ENCODE data around the gene C4orf54.

The C4orf54 gene

DNA sequence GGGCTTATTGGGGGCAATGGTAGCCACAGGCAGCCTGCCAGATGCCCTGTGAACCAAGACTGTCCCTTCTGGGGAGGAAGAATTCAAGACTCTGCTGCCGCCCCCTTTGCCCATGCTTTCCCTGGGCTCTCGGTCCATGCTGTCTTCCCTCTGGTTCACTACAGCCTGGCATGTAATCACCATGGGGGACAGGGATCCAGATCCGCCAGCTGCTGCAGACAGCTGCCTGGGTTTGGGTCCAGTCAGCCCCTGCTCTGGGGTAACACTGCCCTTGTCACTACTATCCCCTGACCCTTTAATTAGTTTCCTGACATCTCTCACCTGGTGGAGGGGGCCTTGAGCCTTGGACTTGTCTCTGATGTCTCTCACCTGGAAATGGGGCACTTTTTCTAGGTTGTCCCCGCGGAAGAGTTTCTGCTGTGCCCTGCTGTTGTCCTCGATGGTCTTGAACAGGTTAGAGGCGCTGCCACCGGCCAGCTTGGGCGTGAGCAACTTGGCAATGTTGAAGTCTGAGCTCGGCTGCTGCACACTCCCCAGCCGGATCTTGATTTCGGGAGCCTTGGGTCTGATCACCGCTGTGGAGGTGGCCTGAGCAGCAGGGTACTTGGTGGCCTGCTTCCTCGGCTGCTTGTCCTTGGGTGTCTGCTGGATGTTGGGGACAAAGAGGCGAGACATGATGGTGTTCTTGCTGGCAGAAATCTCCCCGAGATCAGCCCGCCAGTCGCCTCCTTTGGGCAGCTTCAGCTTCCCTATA lies 6.4 kb downstream of the C4orf54 start:
- no peaks in the 10 kb centered on the region for H3K36me3 ChIP-seq (ENCODE audit: low read length)
- no peak overlapping the region for H3K4me2 ChIP-seq (ENCODE audit: low read depth, low read length, poor library complexity, severe bottlenecking)
- TF ChIP-seq, protein P1, sequence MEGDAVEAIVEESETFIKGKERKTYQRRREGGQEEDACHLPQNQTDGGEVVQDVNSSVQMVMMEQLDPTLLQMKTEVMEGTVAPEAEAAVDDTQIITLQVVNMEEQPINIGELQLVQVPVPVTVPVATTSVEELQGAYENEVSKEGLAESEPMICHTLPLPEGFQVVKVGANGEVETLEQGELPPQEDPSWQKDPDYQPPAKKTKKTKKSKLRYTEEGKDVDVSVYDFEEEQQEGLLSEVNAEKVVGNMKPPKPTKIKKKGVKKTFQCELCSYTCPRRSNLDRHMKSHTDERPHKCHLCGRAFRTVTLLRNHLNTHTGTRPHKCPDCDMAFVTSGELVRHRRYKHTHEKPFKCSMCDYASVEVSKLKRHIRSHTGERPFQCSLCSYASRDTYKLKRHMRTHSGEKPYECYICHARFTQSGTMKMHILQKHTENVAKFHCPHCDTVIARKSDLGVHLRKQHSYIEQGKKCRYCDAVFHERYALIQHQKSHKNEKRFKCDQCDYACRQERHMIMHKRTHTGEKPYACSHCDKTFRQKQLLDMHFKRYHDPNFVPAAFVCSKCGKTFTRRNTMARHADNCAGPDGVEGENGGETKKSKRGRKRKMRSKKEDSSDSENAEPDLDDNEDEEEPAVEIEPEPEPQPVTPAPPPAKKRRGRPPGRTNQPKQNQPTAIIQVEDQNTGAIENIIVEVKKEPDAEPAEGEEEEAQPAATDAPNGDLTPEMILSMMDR (IDR thresholded peaks at IDR 0.05; ENCODE audit: insufficient read depth, low read length, poor library complexity, severe bottlenecking) = no peak
- no peak for TF ChIP-seq EZH2phosphoT487 (conservative IDR thresholded peaks at IDR 0.05; ENCODE audit: low read length)
- H3K27ac ChIP-seq (ENCODE audit: low read depth, low read length) = no peak overlapping the region
- no peaks in the 10 kb centered on the region for H4K20me1 ChIP-seq (ENCODE audit: low read depth, low read length)
- no peak overlapping the region for H3K4me3 ChIP-seq (ENCODE audit: insufficient read depth, low read length, poor library complexity, severe bottlenecking)
- H3K9ac ChIP-seq (ENCODE audit: low read length) = no peak overlapping the region
- H3F3A ChIP-seq (ENCODE audit: insufficient read depth) = no peaks in the 10 kb centered on the region
- no peaks in the 10 kb centered on the region for H3K9me2 ChIP-seq (replicated peaks; ENCODE audit: insufficient read depth, low read length)
- no peaks in the 10 kb centered on the region for H3K79me2 ChIP-seq (ENCODE audit: insufficient read depth, low read length)
- H2AFZ ChIP-seq (ENCODE audit: low read depth, low read length, severe bottlenecking) = no peak overlapping the region
- no peaks in the 10 kb centered on the region for H3K9me3 ChIP-seq (ENCODE audit: insufficient read depth, low read length)
- H3K27me3 ChIP-seq (ENCODE audit: low read length) = no peaks in the 10 kb centered on the region

DNA sequence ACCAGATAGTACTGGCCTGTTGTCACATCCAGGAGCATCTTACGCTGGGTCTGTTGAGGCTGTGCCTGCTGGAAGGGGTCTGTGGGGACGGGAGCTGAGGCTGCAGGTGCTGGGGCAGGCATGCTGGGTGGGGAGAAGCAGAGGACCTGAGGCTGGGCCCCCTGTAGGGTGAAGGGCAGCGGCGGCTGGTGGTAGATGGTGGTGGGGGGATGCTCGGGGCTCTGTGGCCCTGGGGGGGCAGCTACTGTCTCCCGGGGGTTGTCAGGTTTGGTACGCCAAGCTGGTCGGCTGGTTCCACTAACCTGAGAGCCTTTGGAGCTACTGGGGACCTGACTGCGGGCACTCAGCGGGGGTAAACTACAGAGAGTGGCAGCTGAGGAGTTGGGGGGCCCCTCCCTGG lies 7.8 kb downstream of the C4orf54 start:
- TF ChIP-seq, protein P1 (IDR thresholded peaks at IDR 0.05; ENCODE audit: insufficient read depth, low read length, poor library complexity, severe bottlenecking) = no peak
- TF ChIP-seq EZH2phosphoT487 (conservative IDR thresholded peaks at IDR 0.05; ENCODE audit: low read length) = no peak
- no peak overlapping the region for H3K4me3 ChIP-seq (ENCODE audit: insufficient read depth, low read length, poor library complexity, severe bottlenecking)
- H3K4me2 ChIP-seq (ENCODE audit: low read depth, low read length, poor library complexity, severe bottlenecking) = no peak overlapping the region

GRCh38 chr4:99649208-99649607 lies 8.4 kb downstream of the C4orf54 start:
- Histone ChIP-seq H3K4me3 (ENCODE audit: insufficient read depth, low read length, poor library complexity, severe bottlenecking) (no peak overlapping the region), H3K36me3 (ENCODE audit: low read length) (no peaks in the 10 kb centered on the region), H3K9ac (ENCODE audit: low read length) (no peak overlapping the region), H3K4me2 (ENCODE audit: low read depth, low read length, poor library complexity, severe bottlenecking) (no peak overlapping the region), H3K9me2 (replicated peaks; ENCODE audit: insufficient read depth, low read length) (no peaks in the 10 kb centered on the region), H3F3A (ENCODE audit: insufficient read depth) (no peaks in the 10 kb centered on the region), H3K9me3 (ENCODE audit: insufficient read depth, low read length) (no peaks in the 10 kb centered on the region), H3K27ac (ENCODE audit: low read depth, low read length) (no peak overlapping the region), H3K27me3 (ENCODE audit: low read length) (no peaks in the 10 kb centered on the region), H3K79me2 (ENCODE audit: insufficient read depth, low read length) (no peaks in the 10 kb centered on the region), H2AFZ (ENCODE audit: low read depth, low read length, severe bottlenecking) (no peak overlapping the region), H4K20me1 (ENCODE audit: low read depth, low read length) (no peaks in the 10 kb centered on the region)
- TF ChIP-seq, protein P1 (IDR thresholded peaks at IDR 0.05; ENCODE audit: insufficient read depth, low read length, poor library complexity, severe bottlenecking) = no peak
- TF ChIP-seq EZH2phosphoT487 (conservative IDR thresholded peaks at IDR 0.05; ENCODE audit: low read length) = no peak

More for the DNA sequence above, 7.8 kb downstream of the C4orf54 start:
- Histone ChIP-seq H3K36me3 (ENCODE audit: low read length) (no peaks in the 10 kb centered on the region), H3K9ac (ENCODE audit: low read length) (no peak overlapping the region), H3K9me3 (ENCODE audit: insufficient read depth, low read length) (no peaks in the 10 kb centered on the region), H3K9me2 (replicated peaks; ENCODE audit: insufficient read depth, low read length) (no peaks in the 10 kb centered on the region), H3K79me2 (ENCODE audit: insufficient read depth, low read length) (no peaks in the 10 kb centered on the region), H3K27me3 (ENCODE audit: low read length) (no peaks in the 10 kb centered on the region), H2AFZ (ENCODE audit: low read depth, low read length, severe bottlenecking) (no peak overlapping the region), H4K20me1 (ENCODE audit: low read depth, low read length) (no peaks in the 10 kb centered on the region), H3K27ac (ENCODE audit: low read depth, low read length) (no peak overlapping the region), H3F3A (ENCODE audit: insufficient read depth) (no peaks in the 10 kb centered on the region)
